GM19240 (cell line): ENCODE results near the gene SLC44A3.

Experiments used
- DNase-seq: peaks from one replicate; pipeline ENCODE4 v3.0.0; 2011; ENCODE audit warnings: low spot score; ENCODE audit not compliant: insufficient read length

The SLC44A3 gene

DNA sequence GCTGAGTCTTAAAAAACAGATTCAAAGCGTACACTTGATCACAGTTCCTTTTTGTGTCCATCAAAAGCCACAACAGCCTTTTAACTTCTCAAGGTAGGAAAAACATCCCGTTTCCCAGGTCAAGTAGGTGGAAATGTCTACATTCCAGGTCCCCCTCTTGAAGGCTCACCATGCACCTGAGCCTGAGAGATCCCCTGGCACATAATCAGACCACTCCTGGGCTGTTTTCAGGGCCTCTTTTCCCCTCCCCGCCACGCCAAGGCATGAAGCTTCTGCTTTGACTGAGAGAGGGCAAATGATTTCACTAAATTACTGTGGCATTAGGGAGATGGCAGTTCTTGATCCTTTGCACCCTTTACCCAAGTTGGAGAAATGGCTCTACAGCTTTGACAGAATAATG lies 85.0 kb downstream of the SLC44A3 start:
- no peak for DNase-seq

GRCh38 chr1:94906382-94906781 lies 86.2 kb downstream of the SLC44A3 start:
- DNase-seq = no peak

DNA sequence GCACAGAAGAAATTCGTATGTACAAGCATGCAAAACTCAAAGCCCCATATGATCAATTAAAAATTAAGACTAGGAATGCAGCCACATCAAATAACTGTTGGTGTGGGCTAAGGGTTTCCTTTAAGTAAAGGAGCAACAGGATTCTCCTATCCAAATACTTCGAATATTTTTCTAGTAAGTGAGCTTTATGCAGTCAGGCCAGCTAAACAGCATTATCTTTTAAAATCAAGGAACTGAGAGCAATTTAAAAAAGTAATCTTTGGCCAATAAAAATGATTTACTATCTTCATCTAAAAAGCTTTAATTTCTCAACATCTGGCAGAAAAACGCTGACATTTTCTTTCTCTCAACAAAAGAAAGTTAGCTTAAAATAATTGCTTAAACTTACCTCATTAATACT lies 87.0 kb downstream of the SLC44A3 start:
- DNase-seq = no peak

- no peak for DNase-seq
These were observed 88.0 kb downstream of the SLC44A3 start for GRCh38 chr1:94908190-94908589.

DNA sequence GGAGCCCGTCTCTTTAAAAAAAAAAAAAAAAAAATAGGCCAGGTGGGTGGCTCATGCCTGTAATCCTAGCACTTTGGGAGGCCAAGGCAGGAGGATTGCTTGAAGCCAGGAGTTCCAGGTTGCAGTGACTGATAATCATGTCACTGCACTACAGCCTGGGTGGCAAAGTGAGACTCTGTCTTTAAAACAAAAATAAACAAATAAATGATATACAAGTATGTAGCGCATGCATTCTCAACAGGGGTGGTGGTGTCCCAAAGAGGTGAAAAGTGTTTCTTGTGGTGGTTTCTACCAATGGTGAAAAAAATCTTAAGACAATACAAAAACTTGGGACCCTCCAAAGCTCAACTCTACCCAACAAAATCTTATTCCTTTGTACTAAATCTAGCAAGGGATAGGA lies 88.8 kb downstream of the SLC44A3 start:
- no peak for DNase-seq

DNA sequence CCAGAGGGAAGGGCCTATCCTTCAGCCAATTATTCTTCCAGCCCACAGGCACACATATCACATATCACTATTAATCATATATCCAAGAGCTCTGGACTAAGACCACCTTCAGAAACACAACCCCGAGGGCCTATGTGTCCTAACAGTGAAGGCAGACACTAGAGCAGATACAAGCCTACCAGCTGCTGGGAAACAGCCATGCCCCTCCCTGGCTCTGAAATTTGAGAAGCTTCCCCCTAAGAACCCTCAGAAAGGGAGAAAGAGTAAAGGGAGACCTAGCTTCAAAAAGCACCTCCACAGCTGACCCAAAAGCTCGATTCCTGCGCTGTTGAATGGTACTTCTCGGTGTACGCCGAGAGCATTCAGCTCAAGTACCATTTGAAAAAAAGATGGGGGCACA lies 89.3 kb downstream of the SLC44A3 start:
- DNase-seq = no peak

DNA sequence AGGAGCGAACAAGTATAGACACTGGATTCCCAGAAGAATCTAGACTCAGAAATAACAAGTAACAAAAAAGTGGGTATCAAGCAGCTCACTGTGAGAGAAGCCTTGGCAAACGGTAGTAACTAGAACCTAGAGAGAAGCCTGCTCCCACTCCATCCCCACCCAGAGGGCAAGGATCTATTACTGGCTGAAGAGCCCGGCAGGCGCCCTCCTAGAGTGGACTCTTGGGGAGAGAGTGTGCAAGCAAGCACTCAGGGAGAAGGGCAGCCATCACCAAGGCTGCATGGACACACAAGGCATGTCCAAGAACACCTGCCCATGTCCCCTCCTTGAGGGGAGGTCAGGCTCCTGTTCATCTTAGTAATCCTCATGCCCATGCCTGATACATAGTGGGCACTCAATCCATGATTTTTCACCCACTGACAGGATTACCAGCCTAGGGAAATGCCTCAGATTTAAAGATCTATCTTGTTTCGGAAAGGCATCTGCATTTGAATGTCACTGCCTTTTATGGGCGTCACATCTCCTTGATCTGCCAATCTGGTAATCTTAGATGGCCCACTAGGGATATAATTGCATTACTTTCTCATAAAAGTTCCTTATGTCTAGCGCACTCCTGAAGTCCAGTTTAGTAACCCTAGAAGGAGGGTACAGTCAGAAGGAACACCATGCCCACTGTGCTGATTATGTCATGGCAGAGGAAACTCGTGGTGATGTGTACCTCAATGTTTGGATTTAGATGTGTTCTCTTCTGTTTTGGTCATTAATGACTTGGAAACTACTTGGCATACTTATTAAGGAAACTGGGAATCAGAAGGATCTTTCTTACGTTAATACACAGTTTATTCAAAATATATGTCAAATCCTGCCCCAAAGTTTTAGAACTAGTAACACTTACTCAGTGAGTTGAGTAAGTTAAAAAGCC lies 92.4 kb downstream of the SLC44A3 start:
- no peak for DNase-seq

DNA sequence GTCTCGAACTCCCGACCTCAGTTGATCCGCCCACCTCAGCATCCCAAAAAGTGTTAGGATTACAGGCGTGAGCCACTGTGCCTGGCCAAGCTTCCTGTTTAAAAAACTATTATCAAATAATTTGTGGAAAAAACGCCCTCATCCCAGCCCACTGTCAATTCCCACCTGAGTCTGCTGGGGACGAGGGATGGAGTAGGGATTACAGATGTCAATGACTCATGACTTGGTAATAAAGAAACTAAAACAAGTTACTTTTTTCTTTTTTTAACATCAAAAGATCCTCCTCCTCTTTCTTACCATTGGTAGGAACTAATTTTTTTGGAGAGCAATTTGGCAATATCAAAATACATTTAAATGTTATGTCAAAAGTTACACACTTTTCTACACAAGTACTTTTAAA lies 97.1 kb downstream of the SLC44A3 start:
- no peak for DNase-seq

- no peak for DNase-seq
These were observed 99.3 kb downstream of the SLC44A3 start for GRCh38 chr1:94919241-94920030.

DNA sequence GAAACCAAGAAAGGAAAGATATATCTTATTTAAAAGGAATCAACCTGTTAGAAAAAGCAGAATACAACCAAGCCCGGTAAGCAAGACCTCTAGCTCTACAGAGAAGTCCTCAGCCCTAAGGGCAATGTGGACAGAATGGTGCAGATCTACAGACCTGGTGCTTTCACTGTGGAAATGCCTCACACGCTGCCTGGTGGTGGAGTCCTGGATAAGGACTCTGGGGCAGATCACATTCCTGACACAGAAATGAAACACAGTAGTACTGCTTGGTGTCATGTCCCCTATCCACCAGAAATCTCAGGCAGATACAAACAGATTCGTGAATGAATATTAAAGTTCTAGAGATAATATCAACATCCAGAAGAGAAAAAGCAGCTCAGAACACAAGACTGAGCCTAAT lies 99.9 kb downstream of the SLC44A3 start:
- no peak for DNase-seq

- DNase-seq = no peak
These were observed 101.8 kb downstream of the SLC44A3 start for GRCh38 chr1:94921977-94922376.

GRCh38 chr1:94922761-94923331 lies 102.7 kb downstream of the SLC44A3 start:
- no peak for DNase-seq

GRCh38 chr1:94925004-94925403 lies 104.8 kb downstream of the SLC44A3 start:
- DNase-seq = no peak

- no peak for DNase-seq
These were observed 105.5 kb downstream of the SLC44A3 start for GRCh38 chr1:94925561-94926125.

DNA sequence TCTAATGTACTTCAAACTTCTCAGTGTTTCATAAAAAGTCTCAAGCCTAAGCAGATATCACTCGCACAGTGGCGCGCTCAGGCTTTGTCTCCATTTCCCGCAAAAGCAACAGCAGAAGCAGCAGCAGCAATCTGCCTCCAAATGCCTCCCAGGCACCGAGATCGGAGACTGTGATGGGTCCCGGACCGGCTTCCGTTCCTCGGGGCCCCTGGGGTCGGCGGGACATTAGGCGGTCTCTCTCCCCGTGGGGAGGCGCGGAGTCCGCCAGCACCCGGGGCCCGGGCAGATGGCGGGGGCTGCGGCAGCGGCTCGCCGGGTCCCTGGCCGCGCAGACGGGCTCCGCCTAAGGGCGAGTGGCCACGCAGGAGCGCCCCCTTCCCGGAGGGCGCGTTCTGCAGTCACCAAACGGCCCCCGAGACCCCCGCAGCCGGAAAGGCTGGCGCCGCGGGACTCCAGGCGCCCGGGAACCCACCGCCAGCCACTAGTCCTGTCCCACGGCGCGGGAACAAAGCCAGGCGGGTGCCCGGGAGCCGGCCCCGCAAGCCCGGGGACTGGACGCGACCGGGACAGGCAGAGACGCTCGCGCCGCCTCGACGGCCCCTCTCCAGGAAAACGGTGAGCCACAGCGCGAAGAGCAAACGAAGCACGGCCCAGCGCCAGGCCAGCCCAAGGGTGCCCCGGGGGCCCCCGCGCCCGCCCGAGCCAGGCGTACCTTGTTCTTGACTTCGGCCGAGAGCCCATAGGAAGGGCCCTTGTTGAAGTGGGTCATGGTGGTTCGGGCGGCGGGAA lies 106.2 kb downstream of the SLC44A3 start:
- no peak for DNase-seq

- DNase-seq = peak; percentile 47
These were observed 106.8 kb downstream of the SLC44A3 start, which contains the start of gene CNN3 for GRCh38 chr1:94926915-94927404. Gene CNN3 (minus strand): TSS chr1:94927110. CDS start chr1:94926894, 216 bp downstream.

DNA sequence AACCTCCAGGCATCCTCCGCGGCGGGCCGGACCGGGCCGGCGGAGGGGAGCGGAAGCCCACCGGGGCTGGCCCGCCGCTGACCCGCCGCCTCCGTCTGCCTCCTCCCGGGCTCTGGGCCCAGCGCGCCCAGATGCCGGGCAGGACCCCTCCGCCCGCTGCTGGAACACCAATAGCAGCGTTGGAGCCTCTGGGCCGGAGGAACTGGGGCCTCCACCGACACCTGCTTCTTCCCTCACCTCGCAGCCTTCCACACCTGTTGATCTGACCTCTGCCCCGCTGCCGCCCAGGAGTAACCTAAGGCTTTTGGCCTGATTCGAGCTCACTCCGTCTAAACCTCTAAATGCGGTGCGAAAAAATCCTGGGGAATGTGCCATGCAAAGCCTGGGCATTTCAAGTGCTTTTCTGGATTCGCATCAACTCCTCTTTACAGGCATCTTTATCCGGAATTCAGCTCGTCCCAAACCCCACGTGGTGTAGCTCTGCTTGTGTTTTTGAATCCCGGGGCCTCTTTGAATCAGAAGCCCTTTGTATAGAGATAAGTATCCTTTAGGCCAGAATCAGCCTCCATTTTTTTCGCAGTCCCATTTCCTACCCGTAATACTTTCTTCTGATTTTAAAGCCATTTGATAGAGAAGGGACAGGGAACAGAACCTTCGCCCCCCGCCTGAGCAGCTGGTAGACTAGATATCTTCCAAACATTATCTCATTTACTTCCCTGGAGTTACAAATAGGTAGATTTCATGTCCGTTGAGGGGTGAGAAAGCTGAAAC lies 107.4 kb downstream of the SLC44A3 start:
- no peak for DNase-seq

- DNase-seq = no peak
These were observed 108.3 kb downstream of the SLC44A3 start for GRCh38 chr1:94928293-94928939.
